ENCODE measurements around the gene TMEM214.
"Not testable (repeated sequence)": the region's sequence is repeated elsewhere in the genome, so short reads cannot be mapped to it uniquely, and the experiment has no call there.

TMEM214 gene

DNA sequence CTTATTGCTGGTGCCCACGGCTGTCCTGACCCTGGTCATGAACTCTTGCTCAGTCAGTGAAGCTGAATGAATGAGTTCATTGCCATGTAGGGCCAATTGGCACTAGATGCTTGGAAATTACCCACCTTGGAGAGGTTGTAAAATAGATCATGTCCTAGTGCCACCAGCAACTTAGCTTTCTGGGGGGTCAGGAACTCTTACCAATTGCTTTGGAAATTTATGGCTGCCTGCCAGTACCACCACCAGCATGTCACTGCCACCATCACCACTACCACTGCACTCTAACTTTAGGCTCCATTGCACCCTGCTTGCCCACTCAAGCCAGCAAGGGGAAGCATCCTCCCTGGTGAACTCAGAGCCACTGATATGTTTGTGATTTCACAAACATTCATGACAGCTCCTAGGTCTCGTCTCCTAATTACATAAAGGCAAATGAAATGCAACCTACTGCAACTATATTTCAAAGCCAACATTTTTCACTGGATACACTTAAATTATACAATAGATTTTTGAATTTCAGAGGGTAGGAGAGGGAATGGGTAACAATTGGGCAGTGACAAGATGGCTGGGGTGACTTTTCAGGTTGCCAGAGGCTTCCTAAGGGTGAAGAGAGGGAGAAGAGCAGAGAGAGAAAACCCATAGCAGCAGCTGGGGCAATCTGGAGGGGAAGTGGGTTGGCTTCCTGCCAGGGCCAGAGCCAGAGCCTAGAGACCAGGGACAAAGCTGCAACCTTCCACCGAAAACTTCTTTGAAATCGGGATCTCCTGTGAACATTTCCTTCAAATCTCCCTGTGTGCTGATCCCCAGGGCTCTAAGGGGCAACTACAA is 42.2 kb downstream of the TMEM214 start:
- no peak overlapping the region for H3K4me3 ChIP-seq (ENCODE audit: low read depth, low read length)
- H3K9me3 ChIP-seq (ENCODE audit: control insufficient read depth, insufficient read depth, low read length) = no peaks in the 10 kb centered on the region
- H3K27me3 ChIP-seq (ENCODE audit: control insufficient read depth, insufficient read depth, low read length) = no peaks in the 10 kb centered on the region
- no peaks in the 10 kb centered on the region for H3K36me3 ChIP-seq (ENCODE audit: control insufficient read depth, insufficient read depth, low read length)
- no peak overlapping the region for H3K9ac ChIP-seq (ENCODE audit: low read depth, low read length)
- peaks cover 4% of the 10 kb centered on the region for H3K4me1 ChIP-seq (ENCODE audit: control insufficient read depth, insufficient read depth, low read length)

GRCh38 chr2:27075566-27075871 is 42.8 kb downstream of the TMEM214 start:
- H3K36me3 ChIP-seq (ENCODE audit: control insufficient read depth, insufficient read depth, low read length); H3K9ac ChIP-seq (ENCODE audit: low read depth, low read length); H3K27me3 ChIP-seq (ENCODE audit: control insufficient read depth, insufficient read depth, low read length); H3K9me3 ChIP-seq (ENCODE audit: control insufficient read depth, insufficient read depth, low read length); H3K4me3 ChIP-seq (ENCODE audit: low read depth, low read length); H3K4me1 ChIP-seq (ENCODE audit: control insufficient read depth, insufficient read depth, low read length): not testable (repeated sequence)

DNA sequence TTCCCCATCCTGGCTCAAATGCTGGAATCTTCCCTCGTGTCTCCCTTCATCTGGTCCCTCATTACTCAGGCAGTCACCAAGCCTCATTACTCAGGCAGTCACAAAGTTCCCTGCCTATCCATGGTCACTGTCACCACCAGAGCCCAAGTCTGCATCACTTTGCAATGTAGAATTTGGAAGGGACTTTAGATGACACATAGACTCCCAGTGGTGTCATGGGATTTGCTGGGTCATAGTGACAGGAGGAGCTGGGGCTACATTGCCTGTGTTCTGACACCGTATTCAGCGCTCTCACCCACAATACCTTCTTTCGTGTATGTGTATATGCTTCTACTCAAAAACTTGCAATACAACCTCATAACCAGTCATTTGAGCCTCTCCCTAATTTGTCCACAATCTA is 43.6 kb downstream of the TMEM214 start:
- Histone ChIP-seq H3K4me3 (ENCODE audit: low read depth, low read length) (no peak overlapping the region), H3K9ac (ENCODE audit: low read depth, low read length) (no peak overlapping the region), H3K4me1 (ENCODE audit: control insufficient read depth, insufficient read depth, low read length) (no peaks in the 10 kb centered on the region)

GRCh38 chr2:27077231-27077630 is 44.5 kb downstream of the TMEM214 start:
- Histone ChIP-seq H3K27me3 (ENCODE audit: control insufficient read depth, insufficient read depth, low read length) (no peaks in the 10 kb centered on the region), H3K9ac (ENCODE audit: low read depth, low read length) (no peak overlapping the region), H3K4me1 (ENCODE audit: control insufficient read depth, insufficient read depth, low read length) (no peaks in the 10 kb centered on the region), H3K9me3 (ENCODE audit: control insufficient read depth, insufficient read depth, low read length) (no peaks in the 10 kb centered on the region), H3K4me3 (ENCODE audit: low read depth, low read length) (no peak overlapping the region), H3K36me3 (ENCODE audit: control insufficient read depth, insufficient read depth, low read length) (no peaks in the 10 kb centered on the region)

More for the DNA sequence above, 43.6 kb downstream of the TMEM214 start:
- Histone ChIP-seq H3K36me3 (ENCODE audit: control insufficient read depth, insufficient read depth, low read length) (no peaks in the 10 kb centered on the region), H3K9me3 (ENCODE audit: control insufficient read depth, insufficient read depth, low read length) (no peaks in the 10 kb centered on the region), H3K27me3 (ENCODE audit: control insufficient read depth, insufficient read depth, low read length) (no peaks in the 10 kb centered on the region)

- Histone ChIP-seq H3K4me1 (ENCODE audit: control insufficient read depth, insufficient read depth, low read length) (no peaks in the 10 kb centered on the region), H3K36me3 (ENCODE audit: control insufficient read depth, insufficient read depth, low read length) (no peaks in the 10 kb centered on the region), H3K9ac (ENCODE audit: low read depth, low read length) (peak within 1 kb of the TSS; percentile 47), H3K4me3 (ENCODE audit: low read depth, low read length) (no peak within 1 kb of the TSS), H3K27me3 (ENCODE audit: control insufficient read depth, insufficient read depth, low read length) (no peaks in the 10 kb centered on the region), H3K9me3 (ENCODE audit: control insufficient read depth, insufficient read depth, low read length) (no peaks in the 10 kb centered on the region)
Measured at GRCh38 chr2:27078267-27079194, 45.8 kb downstream of the TMEM214 start, which contains the start of gene EMILIN1. EMILIN1 (plus strand) TSS chr2:27078615; CDS start chr2:27079066, 451 bp downstream.

- H3K9ac ChIP-seq (ENCODE audit: low read depth, low read length) = no peak overlapping the region
- H3K4me1 ChIP-seq (ENCODE audit: control insufficient read depth, insufficient read depth, low read length) = no peaks in the 10 kb centered on the region
- no peak overlapping the region for H3K4me3 ChIP-seq (ENCODE audit: low read depth, low read length)
- no peaks in the 10 kb centered on the region for H3K36me3 ChIP-seq (ENCODE audit: control insufficient read depth, insufficient read depth, low read length)
- H3K9me3 ChIP-seq (ENCODE audit: control insufficient read depth, insufficient read depth, low read length) = no peaks in the 10 kb centered on the region
- no peaks in the 10 kb centered on the region for H3K27me3 ChIP-seq (ENCODE audit: control insufficient read depth, insufficient read depth, low read length)
Measured at GRCh38 chr2:27079233-27080139, 46.7 kb downstream of the TMEM214 start.

- Histone ChIP-seq H3K4me3 (ENCODE audit: low read depth, low read length) (no peak overlapping the region), H3K36me3 (ENCODE audit: control insufficient read depth, insufficient read depth, low read length) (no peaks in the 10 kb centered on the region), H3K9ac (ENCODE audit: low read depth, low read length) (no peak overlapping the region), H3K9me3 (ENCODE audit: control insufficient read depth, insufficient read depth, low read length) (no peaks in the 10 kb centered on the region), H3K27me3 (ENCODE audit: control insufficient read depth, insufficient read depth, low read length) (peaks cover 4% of the 10 kb centered on the region), H3K4me1 (ENCODE audit: control insufficient read depth, insufficient read depth, low read length) (no peaks in the 10 kb centered on the region)
Measured at GRCh38 chr2:27080140-27080469, 47.3 kb downstream of the TMEM214 start.

DNA sequence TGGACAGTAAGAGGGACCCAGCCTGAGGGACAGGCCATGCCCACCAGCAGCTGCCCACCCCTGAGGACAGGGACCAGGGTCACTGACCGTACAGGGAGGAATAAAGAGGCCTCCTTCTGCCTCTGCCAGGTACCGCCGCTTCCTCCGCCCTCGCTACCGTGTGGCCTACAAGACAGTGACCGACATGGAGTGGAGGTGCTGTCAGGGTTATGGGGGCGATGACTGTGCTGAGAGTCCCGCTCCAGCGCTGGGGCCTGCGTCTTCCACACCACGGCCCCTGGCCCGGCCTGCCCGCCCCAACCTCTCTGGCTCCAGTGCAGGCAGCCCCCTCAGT is 47.8 kb downstream of the TMEM214 start:
- Histone ChIP-seq H3K36me3 (ENCODE audit: control insufficient read depth, insufficient read depth, low read length) (no peaks in the 10 kb centered on the region), H3K9me3 (ENCODE audit: control insufficient read depth, insufficient read depth, low read length) (no peaks in the 10 kb centered on the region), H3K27me3 (ENCODE audit: control insufficient read depth, insufficient read depth, low read length) (peaks cover 6% of the 10 kb centered on the region), H3K4me3 (ENCODE audit: low read depth, low read length) (no peak overlapping the region), H3K4me1 (ENCODE audit: control insufficient read depth, insufficient read depth, low read length) (no peaks in the 10 kb centered on the region), H3K9ac (ENCODE audit: low read depth, low read length) (no peak overlapping the region)

GRCh38 chr2:27081984-27082772 is 49.4 kb downstream of the TMEM214 start:
- H3K9ac ChIP-seq (ENCODE audit: low read depth, low read length) = no peak overlapping the region
- H3K4me1 ChIP-seq (ENCODE audit: control insufficient read depth, insufficient read depth, low read length) = no peaks in the 10 kb centered on the region
- no peaks in the 10 kb centered on the region for H3K9me3 ChIP-seq (ENCODE audit: control insufficient read depth, insufficient read depth, low read length)
- H3K36me3 ChIP-seq (ENCODE audit: control insufficient read depth, insufficient read depth, low read length) = no peaks in the 10 kb centered on the region
- H3K4me3 ChIP-seq (ENCODE audit: low read depth, low read length) = no peak overlapping the region
- peaks cover 6% of the 10 kb centered on the region for H3K27me3 ChIP-seq (ENCODE audit: control insufficient read depth, insufficient read depth, low read length)

DNA sequence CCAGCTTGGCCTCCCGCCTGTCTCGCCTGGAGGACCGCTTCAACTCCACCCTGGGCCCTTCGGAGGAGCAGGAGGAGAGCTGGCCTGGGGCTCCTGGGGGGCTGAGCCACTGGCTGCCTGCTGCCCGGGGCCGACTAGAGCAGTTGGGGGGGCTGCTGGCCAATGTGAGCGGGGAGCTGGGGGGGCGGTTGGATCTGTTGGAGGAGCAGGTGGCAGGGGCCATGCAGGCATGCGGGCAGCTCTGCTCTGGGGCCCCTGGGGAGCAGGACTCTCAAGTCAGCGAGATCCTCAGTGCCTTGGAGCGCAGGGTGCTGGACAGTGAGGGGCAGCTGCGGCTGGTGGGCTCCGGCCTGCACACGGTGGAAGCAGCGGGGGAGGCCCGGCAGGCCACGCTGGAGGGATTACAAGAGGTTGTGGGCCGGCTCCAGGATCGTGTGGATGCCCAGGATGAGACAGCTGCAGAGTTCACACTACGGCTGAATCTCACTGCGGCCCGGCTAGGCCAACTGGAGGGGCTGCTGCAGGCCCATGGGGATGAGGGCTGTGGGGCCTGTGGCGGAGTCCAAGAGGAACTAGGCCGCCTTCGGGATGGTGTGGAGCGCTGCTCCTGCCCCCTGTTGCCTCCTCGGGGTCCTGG is 50.1 kb downstream of the TMEM214 start:
- H3K9ac ChIP-seq (ENCODE audit: low read depth, low read length) = no peak overlapping the region
- H3K27me3 ChIP-seq (ENCODE audit: control insufficient read depth, insufficient read depth, low read length) = peaks cover 12% of the 10 kb centered on the region
- no peak overlapping the region for H3K4me3 ChIP-seq (ENCODE audit: low read depth, low read length)
- peaks cover 3% of the 10 kb centered on the region for H3K4me1 ChIP-seq (ENCODE audit: control insufficient read depth, insufficient read depth, low read length)
- no peaks in the 10 kb centered on the region for H3K9me3 ChIP-seq (ENCODE audit: control insufficient read depth, insufficient read depth, low read length)
- no peaks in the 10 kb centered on the region for H3K36me3 ChIP-seq (ENCODE audit: control insufficient read depth, insufficient read depth, low read length)
